Measurements from ENCODE around the gene EPHA2. TPM values are rescaled to one million over a fixed set of nuclear protein-coding genes. Genes with fewer than 3 reads are reported as not detected.

EPHA2 gene
- total RNA-seq, 2 experiments from 2014 or later: 0.15 TPM; not detected in 1

GRCh38 chr1:16148329-16149092 lies 7.4 kb downstream of the EPHA2 start:
- Histone ChIP-seq H3K27ac (ENCODE audit: low read depth, low read length, poor library complexity, severe bottlenecking) (no peak overlapping the region), H3K36me3 (ENCODE audit: insufficient read depth, low read length) (no peaks in the 10 kb centered on the region), H3K9me2 (ENCODE audit: insufficient read depth, low read length) (no peaks in the 10 kb centered on the region), H3K9me3 (ENCODE audit: low read length) (no peaks in the 10 kb centered on the region), H4K20me1 (ENCODE audit: insufficient read depth, low read length) (no peaks in the 10 kb centered on the region; the same call in 1 of the 2 replicates), H3K4me1 (ENCODE audit: insufficient read depth, low read length, poor library complexity, severe bottlenecking) (peaks cover 5% of the 10 kb centered on the region), H3K79me2 (ENCODE audit: insufficient read depth, low read depth, low read length) (no peaks in the 10 kb centered on the region), H2AFZ (ENCODE audit: low read length) (no peak overlapping the region), H3K4me2 (ENCODE audit: low read length) (no peak overlapping the region), H3K4me3 (ENCODE audit: low read depth, low read length, poor library complexity, severe bottlenecking) (no peak overlapping the region)
- TF ChIP-seq, protein P1, sequence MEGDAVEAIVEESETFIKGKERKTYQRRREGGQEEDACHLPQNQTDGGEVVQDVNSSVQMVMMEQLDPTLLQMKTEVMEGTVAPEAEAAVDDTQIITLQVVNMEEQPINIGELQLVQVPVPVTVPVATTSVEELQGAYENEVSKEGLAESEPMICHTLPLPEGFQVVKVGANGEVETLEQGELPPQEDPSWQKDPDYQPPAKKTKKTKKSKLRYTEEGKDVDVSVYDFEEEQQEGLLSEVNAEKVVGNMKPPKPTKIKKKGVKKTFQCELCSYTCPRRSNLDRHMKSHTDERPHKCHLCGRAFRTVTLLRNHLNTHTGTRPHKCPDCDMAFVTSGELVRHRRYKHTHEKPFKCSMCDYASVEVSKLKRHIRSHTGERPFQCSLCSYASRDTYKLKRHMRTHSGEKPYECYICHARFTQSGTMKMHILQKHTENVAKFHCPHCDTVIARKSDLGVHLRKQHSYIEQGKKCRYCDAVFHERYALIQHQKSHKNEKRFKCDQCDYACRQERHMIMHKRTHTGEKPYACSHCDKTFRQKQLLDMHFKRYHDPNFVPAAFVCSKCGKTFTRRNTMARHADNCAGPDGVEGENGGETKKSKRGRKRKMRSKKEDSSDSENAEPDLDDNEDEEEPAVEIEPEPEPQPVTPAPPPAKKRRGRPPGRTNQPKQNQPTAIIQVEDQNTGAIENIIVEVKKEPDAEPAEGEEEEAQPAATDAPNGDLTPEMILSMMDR (conservative IDR thresholded peaks at IDR 0.05; ENCODE audit: low read length): no peak
- no peak for TF ChIP-seq EZH2phosphoT487 (IDR thresholded peaks at IDR 0.05; ENCODE audit: borderline replicate concordance, low read depth, low read length)
- POLR2A ChIA-PET: no interaction called here
- BruUV-seq (replicated peaks): no TSS peak
- no peak for DNase-seq (ENCODE audit: low spot score)
- CTCF ChIA-PET (ENCODE audit: unreplicated experiment): no interaction called here
- intact Hi-C loops (cut with micrococcal nuclease; ENCODE audit: unreplicated experiment): no loop called here

DNA sequence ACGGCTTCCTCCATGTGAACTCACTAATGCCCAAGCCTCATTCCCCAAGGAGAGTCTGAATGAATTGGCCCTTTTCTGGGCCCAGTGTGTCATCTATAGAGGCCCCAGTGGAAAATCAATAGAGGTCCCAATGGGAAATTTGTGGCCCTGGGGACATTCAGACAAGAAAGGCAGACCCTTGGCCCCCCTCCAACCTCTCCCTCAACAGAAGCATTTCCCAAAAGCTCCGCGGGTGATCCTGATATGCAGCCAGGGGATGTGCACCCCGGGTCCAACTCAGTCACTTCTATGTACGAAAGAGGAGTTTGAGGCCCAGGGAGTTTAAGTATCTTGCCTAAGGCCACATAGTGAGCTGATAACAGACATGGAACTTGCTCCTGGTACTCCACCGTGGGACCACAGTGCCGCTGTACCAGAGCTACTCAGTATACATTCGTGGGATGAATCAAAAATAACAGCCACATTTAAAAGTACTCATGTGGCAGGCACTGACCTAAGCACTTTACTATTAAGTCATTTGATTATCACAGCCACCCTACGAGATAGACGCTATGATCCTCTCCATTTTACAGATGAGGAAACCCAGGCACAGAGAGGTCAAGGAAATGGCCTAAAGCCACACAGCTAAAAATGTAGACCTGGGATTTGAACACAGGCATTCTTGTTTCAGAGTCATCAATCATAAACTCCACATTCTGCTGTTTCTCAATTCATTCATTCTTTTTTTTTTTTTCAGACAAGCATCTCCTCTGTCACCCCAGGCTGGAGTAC lies 8.5 kb downstream of the EPHA2 start:
- no peaks in the 10 kb centered on the region for H3K4me1 ChIP-seq (ENCODE audit: insufficient read depth, low read length, poor library complexity, severe bottlenecking)
- POLR2A ChIA-PET: no interaction called here

More for the DNA sequence above, 8.5 kb downstream of the EPHA2 start:
- no peak for TF ChIP-seq EZH2phosphoT487 (IDR thresholded peaks at IDR 0.05; ENCODE audit: borderline replicate concordance, low read depth, low read length)
- TF ChIP-seq, protein P1 (conservative IDR thresholded peaks at IDR 0.05; ENCODE audit: low read length): no peak
- Histone ChIP-seq H3K4me2 (ENCODE audit: low read length) (no peak overlapping the region), H3K27ac (ENCODE audit: low read depth, low read length, poor library complexity, severe bottlenecking) (no peak overlapping the region), H3K36me3 (ENCODE audit: insufficient read depth, low read length) (no peaks in the 10 kb centered on the region), H3K79me2 (ENCODE audit: insufficient read depth, low read depth, low read length) (no peaks in the 10 kb centered on the region), H2AFZ (ENCODE audit: low read length) (no peak overlapping the region), H3K9me2 (ENCODE audit: insufficient read depth, low read length) (no peaks in the 10 kb centered on the region), H3K4me3 (ENCODE audit: low read depth, low read length, poor library complexity, severe bottlenecking) (no peak overlapping the region), H4K20me1 (ENCODE audit: insufficient read depth, low read length) (no peaks in the 10 kb centered on the region; the same call in 1 of the 2 replicates), H3K9me3 (ENCODE audit: low read length) (no peaks in the 10 kb centered on the region)
- no peak for DNase-seq (ENCODE audit: low spot score)
- CTCF ChIA-PET (ENCODE audit: unreplicated experiment): no interaction called here
- no TSS peak for BruUV-seq (replicated peaks)
- intact Hi-C loops (cut with micrococcal nuclease; ENCODE audit: unreplicated experiment): no loop called here

All from OCI-LY7 (cell line).